Endodermal cell (in vitro differentiated cells): ENCODE data around the gene TRAF3. TPM values are rescaled to one million over a fixed set of nuclear protein-coding genes. Genes with fewer than 3 reads are reported as not detected.

Experiments
- DNase-seq: peaks from one replicate; pipeline ENCODE4 v3.0.0-alpha.2; 2017
- H3K27ac ChIP-seq: 2 replicates; pipeline ENCODE4 v1.5.1; 2013; ENCODE audit warnings: mild to moderate bottlenecking, low read depth, low read length, moderate library complexity
- H3K27me3 ChIP-seq: 2 replicates; pipeline ENCODE4 v1.6.1; 2013; ENCODE audit warnings: mild to moderate bottlenecking, low read length, moderate library complexity; ENCODE audit not compliant: insufficient read depth, control insufficient read depth, poor library complexity, severe bottlenecking
- H3K36me3 ChIP-seq: 2 replicates; pipeline ENCODE4 v1.7.0; 2013; ENCODE audit warnings: mild to moderate bottlenecking, low read length, moderate library complexity; ENCODE audit not compliant: control insufficient read depth, insufficient read depth
- H3K4me1 ChIP-seq: one replicate; pipeline ENCODE4 v1.7.0; 2013; ENCODE audit warnings: low read length; ENCODE audit not compliant: control insufficient read depth, insufficient read depth
- H3K4me3 ChIP-seq: 2 replicates; pipeline ENCODE4 v1.5.1; 2013; ENCODE audit warnings: mild to moderate bottlenecking, low read length, moderate library complexity
- H3K9ac ChIP-seq: 2 replicates; pipeline ENCODE4 v1.6.1; 2013; ENCODE audit warnings: mild to moderate bottlenecking, low read length, moderate library complexity; ENCODE audit not compliant: poor library complexity, severe bottlenecking; ENCODE audit errors: extremely low read depth
- H3K9me3 ChIP-seq: 2 replicates; pipeline ENCODE4 v1.6.1; 2013; ENCODE audit warnings: mild to moderate bottlenecking, low read length, moderate library complexity; ENCODE audit not compliant: control insufficient read depth
- H3K27ac Mint-ChIP-seq: 2 replicates; pipeline ENCODE4 v1.8.0; 2020; ENCODE audit warnings: mixed read lengths
- H3K27me3 Mint-ChIP-seq: 2 replicates; pipeline ENCODE4 v1.8.0; 2021; ENCODE audit warnings: mild to moderate bottlenecking, mixed read lengths; ENCODE audit not compliant: insufficient read depth
- H3K36me3 Mint-ChIP-seq: 2 replicates; pipeline ENCODE4 v1.8.0; 2020; ENCODE audit warnings: low read depth, mixed read lengths
- H3K4me1 Mint-ChIP-seq: 2 replicates; pipeline ENCODE4 v1.8.0; 2020; ENCODE audit warnings: mixed read lengths
- H3K4me3 Mint-ChIP-seq: 2 replicates; pipeline ENCODE4 v1.8.0; 2020; ENCODE audit warnings: mild to moderate bottlenecking, moderate library complexity, mixed read lengths
- H3K9me3 Mint-ChIP-seq: 2 replicates; pipeline ENCODE4 v1.8.0; 2020; ENCODE audit warnings: mild to moderate bottlenecking, mixed read lengths
- WGBS, 2 experiments: methylation state at CpG; one replicate each; pipeline versions ENCODE4 v1.1.5 to v1.1.7; 2013; ENCODE audit warnings: missing lambda C conversion rate in 2 of 2, mixed read lengths in 1 of 2; ENCODE audit not compliant: insufficient coverage in 1 of 2, insufficient read length in 1 of 2; 5-methylcytosine and 5-hydroxymethylcytosine counted together
- total RNA-seq, 2 donors: library from RNA; stranded (reverse); fragmentation: NEBNext Ultra II Directional in 1 of 2; extraction: Animal tissue kit (Norgen Biotek cat#: 25700) in 1 of 2; gene quantifications; 2 replicates in 1 of 2; 3 replicates in 1 of 2; pipeline ENCODE4 v1.2.1, GENCODE V29; 2021
- TF ChIP-seq, protein P1 (sequence below): fragments of 200-600 bp; sonication (generic); conservative IDR thresholded peaks from 2 replicates; pipeline ENCODE4 v1.5.0; 2021; ENCODE audit warnings: antibody characterized with exemption, mild to moderate bottlenecking

TRAF3 gene
- total RNA-seq, 2 donors from 2014 or later: 16.7 to 23.8 TPM

GRCh38 chr14:102826751-102827675, 49.8 kb downstream of the TRAF3 start:
- no peaks in the 10 kb centered on the region for H3K9me3 ChIP-seq
- H3K4me1 ChIP-seq: no peaks in the 10 kb centered on the region
- Mint-ChIP-seq H3K4me3 (no peak overlapping the region), H3K4me1 (peaks cover 16% of the 10 kb centered on the region), H3K36me3 (peaks cover 3% of the 10 kb centered on the region), H3K27ac (no peak overlapping the region), H3K27me3 (no peaks in the 10 kb centered on the region), H3K9me3 (no peaks in the 10 kb centered on the region)
- TF ChIP-seq, protein P1, sequence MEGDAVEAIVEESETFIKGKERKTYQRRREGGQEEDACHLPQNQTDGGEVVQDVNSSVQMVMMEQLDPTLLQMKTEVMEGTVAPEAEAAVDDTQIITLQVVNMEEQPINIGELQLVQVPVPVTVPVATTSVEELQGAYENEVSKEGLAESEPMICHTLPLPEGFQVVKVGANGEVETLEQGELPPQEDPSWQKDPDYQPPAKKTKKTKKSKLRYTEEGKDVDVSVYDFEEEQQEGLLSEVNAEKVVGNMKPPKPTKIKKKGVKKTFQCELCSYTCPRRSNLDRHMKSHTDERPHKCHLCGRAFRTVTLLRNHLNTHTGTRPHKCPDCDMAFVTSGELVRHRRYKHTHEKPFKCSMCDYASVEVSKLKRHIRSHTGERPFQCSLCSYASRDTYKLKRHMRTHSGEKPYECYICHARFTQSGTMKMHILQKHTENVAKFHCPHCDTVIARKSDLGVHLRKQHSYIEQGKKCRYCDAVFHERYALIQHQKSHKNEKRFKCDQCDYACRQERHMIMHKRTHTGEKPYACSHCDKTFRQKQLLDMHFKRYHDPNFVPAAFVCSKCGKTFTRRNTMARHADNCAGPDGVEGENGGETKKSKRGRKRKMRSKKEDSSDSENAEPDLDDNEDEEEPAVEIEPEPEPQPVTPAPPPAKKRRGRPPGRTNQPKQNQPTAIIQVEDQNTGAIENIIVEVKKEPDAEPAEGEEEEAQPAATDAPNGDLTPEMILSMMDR: no peak
- H3K36me3 ChIP-seq: no peaks in the 10 kb centered on the region
- no peaks in the 10 kb centered on the region for H3K27me3 ChIP-seq
- no peak overlapping the region for H3K9ac ChIP-seq
- WGBS, 2 experiments: 93 to 95% methylated on average over 13 to 24 of the region's 25 CpGs
- DNase-seq: no peak
- no peak overlapping the region for H3K27ac ChIP-seq
- H3K4me3 ChIP-seq: no peak overlapping the region

DNA sequence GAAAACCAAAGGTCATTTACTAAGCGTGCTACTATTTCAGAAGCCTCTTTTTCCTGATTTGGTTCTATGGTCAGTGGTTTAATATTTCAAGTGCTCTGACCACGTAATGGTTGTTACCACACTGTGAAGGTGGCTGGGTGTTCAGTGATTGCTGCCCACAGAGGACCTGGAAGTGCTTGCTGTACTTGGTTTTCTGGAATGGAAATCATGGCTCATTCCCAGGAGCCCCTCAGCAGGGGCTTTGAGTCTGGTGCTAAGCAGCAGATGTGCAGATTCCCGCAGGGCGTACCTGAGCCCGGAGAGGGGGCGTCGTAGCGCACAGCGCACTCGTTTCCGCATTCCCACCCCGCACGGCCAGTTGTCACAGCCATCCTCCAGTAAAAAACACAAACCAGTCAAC, 50.5 kb downstream of the TRAF3 start:
- H3K9me3 Mint-ChIP-seq: no peaks in the 10 kb centered on the region
- peaks cover 16% of the 10 kb centered on the region for H3K4me1 Mint-ChIP-seq
- 96 to 100% methylated on average over 1 to 13 of the region's 13 CpGs for WGBS, 2 experiments

GRCh38 chr14:102828151-102828550, 50.9 kb downstream of the TRAF3 start:
- no peaks in the 10 kb centered on the region for H3K9me3 ChIP-seq
- no peak overlapping the region for H3K9ac ChIP-seq
- Mint-ChIP-seq H3K9me3 (no peaks in the 10 kb centered on the region), H3K27ac (peak overlapping the region; percentile 56), H3K27me3 (no peaks in the 10 kb centered on the region), H3K36me3 (peaks cover 3% of the 10 kb centered on the region), H3K4me1 (peaks cover 16% of the 10 kb centered on the region), H3K4me3 (no peak overlapping the region)
- TF ChIP-seq, protein P1: no peak
- no peaks in the 10 kb centered on the region for H3K36me3 ChIP-seq
- H3K27me3 ChIP-seq: no peaks in the 10 kb centered on the region
- no peak overlapping the region for H3K27ac ChIP-seq
- no peak overlapping the region for H3K4me3 ChIP-seq
- WGBS, 2 experiments: 81 to 88% methylated on average over 9 to 11 of the region's 11 CpGs
- DNase-seq: no peak
- H3K4me1 ChIP-seq: no peaks in the 10 kb centered on the region

More for the DNA sequence above, 50.5 kb downstream of the TRAF3 start:
- no peak overlapping the region for H3K27ac Mint-ChIP-seq
- no peaks in the 10 kb centered on the region for H3K27me3 Mint-ChIP-seq
- H3K9me3 ChIP-seq: no peaks in the 10 kb centered on the region
- no peak overlapping the region for H3K9ac ChIP-seq
- no peaks in the 10 kb centered on the region for H3K36me3 ChIP-seq
- DNase-seq: no peak
- H3K4me3 Mint-ChIP-seq: no peak overlapping the region
- H3K27ac ChIP-seq: no peak overlapping the region
- no peaks in the 10 kb centered on the region for H3K27me3 ChIP-seq
- TF ChIP-seq, protein P1: no peak
- no peak overlapping the region for H3K4me3 ChIP-seq
- peaks cover 3% of the 10 kb centered on the region for H3K36me3 Mint-ChIP-seq
- no peaks in the 10 kb centered on the region for H3K4me1 ChIP-seq
